ENCODE results near the gene SMIM7.
"Not testable (repeated sequence)": the region's sequence is repeated elsewhere in the genome, so short reads cannot be mapped to it uniquely, and the experiment has no call there.

The SMIM7 gene

DNA sequence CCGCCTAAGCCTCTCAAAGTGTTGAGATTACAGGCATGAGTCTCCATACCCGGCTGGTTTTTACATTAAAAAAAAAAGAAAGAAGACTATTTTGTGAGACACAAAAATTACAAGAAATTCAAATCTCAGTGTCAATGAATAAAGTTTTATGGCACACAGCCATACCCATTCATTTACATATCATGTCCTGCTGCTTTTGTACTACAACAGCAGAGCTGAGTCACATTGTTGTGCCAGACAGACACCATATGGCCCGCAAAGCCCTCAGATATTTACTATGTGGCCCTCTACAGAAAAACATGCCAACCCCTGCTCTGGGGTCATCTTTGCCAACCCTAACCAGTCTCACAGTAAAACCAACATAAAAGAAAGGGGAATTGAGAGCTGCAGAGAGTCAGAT, 5.3 kb downstream of the SMIM7 start:
- DNase-seq (ENCODE audit: low read depth): no peak

DNA sequence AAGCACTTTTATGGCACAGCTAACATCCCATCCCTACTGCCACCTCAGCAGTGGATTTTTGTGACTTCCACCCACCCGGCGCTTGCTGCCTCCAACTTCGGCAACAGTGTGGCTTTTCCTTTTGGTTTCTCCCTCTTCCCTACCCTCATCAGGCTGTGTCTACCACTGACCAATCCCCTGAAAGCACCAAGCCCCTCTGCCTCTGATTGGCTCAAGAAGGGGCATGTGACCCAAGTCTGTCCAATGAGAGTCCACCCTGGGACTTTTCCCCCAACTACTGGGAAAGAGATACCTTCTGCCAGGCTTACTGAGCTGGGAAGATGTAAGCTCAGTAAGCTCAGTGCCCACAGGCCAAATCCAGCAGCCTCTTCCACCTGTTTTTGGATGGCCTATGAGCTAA, 5.8 kb downstream of the SMIM7 start:
- no peak for DNase-seq (ENCODE audit: low read depth)

DNA sequence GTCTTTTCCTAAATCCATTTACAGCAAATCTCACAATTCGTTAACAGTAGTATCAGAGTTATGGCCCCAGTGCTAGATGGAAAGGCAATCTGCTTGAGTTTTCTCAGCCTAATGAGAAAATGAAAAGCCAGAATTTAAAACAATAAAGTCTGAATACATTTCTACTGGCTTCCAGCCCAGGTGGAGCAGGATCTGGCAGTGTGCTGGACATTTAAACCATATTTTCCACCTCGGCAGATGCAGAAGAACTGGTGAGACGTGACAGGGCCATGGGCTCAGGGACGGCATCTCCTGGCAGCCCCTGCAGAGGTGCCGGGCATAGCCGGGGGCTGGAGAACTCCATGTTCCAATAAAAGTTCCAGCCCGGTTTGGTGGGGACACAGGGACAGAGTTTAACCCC, 7.1 kb downstream of the SMIM7 start:
- no peak for DNase-seq (ENCODE audit: low read depth)

DNA sequence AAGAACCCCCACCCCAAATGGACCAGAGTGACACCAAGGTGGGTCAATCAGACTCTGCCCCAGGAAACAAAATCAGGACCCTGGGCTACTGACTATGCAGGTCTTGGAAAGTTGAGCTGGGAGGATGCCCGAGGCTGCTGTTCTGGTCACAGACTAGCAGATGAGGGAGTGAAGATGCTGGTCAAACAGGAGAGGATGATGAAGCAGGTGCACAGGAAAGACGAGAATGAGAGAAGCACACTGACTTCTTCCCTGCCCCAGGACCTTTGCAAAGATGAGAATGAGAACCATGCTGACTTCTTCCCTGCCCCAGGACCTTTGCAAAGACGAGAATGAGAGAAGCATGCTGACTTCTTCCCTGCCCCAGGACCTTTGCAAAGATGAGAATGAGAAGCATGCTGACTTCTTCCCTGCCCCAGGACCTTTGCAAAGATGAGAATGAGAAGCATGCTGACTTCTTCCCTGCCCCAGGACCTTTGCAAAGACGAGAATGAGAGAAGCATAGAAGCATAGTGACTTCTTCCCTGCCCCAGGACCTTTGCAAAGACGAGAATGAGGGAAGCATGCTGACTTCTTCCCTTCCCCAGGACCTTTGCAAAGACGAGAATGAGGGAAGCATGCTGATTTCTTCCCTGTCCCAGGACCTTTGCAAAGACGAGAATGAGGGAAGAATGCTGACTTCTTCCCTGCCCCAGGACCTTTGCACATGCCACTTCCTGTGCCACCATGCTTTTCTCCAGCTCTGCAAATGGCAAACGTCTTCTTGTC, 8.3 kb downstream of the SMIM7 start:
- not testable (repeated sequence) for DNase-seq (ENCODE audit: low read depth)

DNA sequence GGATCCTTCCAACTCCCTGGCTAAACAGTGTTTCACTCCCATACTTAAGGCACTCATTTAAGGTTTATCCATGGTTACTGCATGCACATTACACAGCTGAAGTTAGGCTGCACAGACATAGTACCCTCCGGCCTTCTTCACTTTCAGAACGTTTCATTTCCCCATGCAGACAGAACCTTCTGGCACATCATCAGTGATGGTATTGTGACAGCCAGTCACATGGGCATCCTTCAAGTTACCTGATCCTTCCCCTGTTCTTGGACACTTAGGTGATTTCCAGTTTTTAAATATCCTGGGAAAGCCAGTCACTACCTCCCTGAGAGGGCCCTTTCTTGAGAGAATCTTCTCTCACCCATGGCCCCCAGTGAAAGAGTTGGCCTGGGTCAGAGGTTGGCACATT, 9.1 kb downstream of the SMIM7 start:
- no peak for DNase-seq (ENCODE audit: low read depth)

DNA sequence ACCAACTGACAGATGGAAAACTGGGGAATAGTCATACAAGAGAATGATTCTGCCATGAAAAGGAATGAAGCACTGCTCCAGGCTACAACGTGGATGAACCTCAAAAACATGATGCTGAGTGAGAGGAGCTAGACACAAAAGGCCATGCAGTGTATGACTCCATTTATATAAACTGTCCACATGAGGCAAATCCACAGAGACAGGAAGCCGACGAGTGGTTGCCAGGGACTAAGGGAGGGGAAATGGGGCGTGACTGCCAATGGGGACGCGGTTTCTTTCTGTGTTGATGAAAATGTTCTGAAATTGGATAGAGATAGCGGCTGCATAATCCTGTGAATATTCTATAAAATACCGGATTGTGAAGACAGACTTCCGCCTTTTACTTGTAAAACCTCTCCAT, 10.2 kb downstream of the SMIM7 start:
- no peak for DNase-seq (ENCODE audit: low read depth)

DNA sequence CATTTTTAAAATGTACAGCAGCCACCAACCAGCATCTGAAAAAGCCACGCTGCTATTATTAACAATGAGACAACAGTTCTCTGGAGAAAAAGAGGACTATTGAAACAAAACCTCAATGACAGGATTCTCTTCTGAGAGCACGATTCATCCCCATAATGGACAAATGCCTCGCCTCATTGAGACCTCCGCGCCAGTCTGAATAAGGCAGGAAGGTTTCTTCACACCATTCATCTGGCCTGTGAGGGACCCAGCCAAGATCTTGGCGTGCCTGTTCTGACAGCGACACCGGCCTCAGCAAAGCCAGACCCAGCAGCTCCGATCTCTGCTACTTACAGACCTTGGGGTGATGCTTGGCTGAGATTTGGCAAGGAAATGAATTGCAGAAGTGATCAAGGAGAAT, 14.8 kb downstream of the SMIM7 start:
- DNase-seq (ENCODE audit: low read depth): no peak

DNA sequence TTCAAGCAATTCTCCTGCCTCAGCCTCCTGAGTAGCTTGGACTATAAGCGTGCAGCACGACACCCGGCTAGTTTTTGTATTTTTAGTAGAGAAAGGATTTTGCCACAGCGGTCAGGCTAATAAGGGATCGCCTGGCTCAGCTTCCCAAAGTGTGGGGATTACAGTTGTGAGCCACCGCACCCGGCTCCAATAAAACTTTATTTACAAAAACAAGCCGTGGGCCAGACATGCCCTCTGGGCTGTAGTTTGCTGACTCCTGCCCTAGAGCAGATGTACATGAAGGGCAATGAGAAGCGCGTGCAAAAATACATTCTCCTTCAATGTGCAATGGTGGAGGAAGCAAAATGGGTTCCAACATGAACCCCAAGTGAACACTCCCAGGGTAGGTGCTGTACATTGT, 18.2 kb downstream of the SMIM7 start:
- no peak for DNase-seq (ENCODE audit: low read depth)

DNA sequence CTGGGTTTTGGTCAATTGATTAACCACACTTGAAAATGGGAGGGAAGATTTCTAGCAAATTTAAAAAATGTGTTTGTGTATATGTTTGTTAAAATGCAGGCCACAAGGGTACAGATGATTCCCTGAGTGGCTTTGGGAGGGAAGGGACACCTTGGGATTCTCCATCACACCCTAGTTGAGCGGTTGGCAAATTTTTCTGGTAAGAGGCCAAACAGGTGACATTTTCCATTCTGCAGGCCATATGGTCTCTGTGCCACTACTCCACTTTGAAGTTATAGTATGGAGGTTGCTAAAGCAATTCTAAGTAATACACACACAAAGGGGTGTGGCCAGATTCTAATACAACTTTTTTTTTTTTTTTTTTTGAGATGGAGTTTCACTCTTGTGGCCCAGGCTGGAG, 19.0 kb downstream of the SMIM7 start:
- DNase-seq (ENCODE audit: low read depth): no peak

DNA sequence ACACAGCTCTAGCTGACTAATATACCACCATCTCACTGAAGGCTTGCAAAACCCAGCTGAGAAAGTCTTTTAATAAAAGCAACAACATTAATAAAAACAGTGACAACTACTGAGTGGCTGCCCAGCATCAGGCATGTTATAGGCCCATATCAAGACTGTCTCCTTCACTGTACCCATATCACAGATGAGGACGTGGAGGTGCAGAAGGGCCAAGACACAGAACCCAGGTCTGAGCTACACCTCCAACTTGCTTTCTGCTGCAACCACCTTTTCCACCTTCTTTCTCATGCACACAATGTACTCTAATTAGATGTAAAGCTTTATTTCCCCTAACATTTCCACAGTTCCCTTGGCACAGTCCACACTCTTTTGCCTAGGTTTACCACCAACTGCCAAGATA, 21.3 kb downstream of the SMIM7 start:
- DNase-seq (ENCODE audit: low read depth): no peak

DNA sequence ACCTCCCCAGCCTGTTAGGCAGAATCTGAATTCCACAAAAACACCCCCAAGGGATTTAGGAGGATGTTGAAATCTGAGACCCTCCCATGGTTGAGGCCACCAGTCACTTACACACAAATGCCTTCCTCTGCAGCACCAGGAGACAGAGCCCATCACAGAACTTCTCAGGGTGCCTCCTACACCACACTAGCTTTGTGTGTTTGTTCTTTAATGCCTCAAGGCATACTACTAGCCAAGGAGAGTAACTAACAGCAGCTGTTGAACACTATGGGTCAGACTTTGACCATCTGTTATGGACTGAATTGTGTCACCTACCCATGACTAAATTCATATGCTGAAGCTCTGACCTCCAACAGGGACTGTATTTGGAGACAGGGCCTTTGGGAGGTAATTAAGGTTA, 22.4 kb downstream of the SMIM7 start:
- no peak for DNase-seq (ENCODE audit: low read depth)

DNA sequence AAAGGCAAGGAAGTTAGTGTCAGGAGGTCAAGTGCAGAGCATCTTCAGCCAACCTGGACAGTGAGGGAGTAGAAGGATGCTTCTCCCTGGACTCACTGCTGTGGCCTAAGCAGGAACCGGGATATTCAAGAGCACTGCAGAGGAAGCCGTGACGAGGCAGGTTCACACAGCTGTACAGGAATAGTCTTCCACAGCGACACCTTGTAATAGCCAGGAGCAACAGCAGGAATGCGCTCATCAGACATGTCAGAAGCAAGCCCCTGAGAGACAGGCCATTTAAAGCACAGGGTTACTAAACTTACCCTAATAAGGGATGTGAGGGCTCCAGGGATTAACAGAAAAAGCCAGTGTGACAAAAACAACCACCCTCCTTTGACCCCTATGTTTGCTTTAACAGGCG, 28.5 kb downstream of the SMIM7 start:
- DNase-seq (ENCODE audit: low read depth): no peak

DNA sequence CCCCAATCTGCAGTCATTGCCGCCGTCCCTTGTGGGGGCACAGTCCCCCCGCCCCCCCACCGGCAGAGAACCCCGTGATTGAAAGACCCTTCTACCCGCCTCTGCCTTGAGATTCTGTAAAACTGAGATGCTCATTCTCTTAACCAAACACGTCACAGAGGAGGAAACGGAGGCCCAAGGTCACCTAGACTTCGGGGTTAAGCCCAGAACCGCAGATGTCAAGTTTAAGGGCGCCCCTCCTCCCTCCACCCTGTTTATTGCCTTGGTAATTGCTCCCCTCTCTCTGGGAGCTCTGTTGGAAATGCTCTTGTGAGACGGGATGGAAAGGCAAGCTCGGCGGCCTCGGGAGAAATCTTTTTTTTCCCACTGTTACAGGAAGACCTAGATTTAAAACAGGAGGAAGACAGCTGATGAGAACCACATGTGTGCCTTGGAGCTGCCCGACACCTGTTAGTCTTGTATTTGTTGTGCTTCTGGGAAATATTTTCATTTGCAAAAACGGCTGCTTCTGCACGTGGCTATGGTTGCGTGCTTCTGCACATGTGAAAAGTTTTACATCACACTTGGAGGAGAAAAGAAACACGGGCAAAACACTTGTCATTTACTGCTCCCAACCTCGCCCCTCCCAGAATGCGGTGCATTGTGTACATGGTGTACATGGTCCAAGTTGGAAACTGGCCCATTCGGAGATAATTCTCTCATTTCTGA, 30.8 kb downstream of the SMIM7 start:
- DNase-seq (ENCODE audit: low read depth): no peak

DNA sequence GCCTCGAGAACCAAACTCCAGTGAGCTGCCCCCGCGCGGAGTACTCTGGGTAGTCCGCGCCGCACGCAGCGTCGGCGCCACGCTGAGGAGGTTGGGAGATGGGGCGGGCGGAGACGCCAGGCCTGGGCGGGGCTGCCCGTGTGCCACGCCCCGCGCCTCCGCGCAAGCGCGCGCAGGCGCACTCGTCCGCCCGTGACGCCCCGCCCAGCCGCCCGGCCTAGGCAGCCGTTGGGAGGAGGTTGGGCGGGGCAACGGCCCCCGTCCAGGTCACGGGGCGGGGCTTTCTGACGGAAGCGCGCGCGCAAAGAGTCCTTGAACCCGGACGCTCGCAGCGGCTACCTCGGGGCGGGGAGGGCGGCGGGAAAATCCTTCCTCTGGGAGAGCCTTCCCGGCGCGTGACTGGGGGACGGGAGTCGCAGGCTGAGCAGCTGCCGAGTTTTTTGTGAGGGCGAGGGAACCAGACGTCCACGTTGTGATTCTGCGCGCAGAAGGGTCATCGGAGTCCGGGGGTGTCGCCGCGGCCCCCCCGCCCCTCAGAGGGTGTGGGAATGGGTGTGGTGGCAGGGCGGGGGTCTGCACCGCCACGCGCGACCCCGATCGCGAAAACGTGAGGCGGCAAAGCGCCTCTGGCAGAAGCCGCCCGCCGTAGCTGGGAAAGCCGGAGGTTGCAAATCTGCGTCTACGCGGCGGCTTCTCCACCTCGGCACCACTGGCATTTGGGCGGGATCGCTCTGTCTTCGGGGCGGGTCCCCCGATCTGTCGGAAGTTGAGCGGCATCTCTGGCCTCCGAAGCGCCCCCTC, 31.6 kb downstream of the SMIM7 start, which contains the start of gene MED26:
Gene MED26, minus strand, starts transcription at position 22 of the 801 bp plus-strand sequence. CDS start 261 bp downstream, outside the sequence.
- DNase-seq (ENCODE audit: low read depth): peak; percentile 50

DNA sequence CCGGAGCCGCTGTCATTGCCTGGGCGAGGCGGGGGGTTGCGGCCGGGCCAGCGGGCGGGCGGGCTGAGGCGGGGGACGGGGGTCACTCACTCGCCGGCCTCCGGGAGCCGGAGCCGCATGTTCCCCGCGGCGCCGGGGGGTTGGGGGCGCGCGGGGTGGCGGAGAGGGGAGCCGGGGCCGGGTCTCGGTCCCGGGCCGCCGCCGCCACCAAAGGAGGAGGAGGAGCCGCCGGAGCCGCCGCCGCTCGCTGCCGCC, 32.1 kb downstream of the SMIM7 start:
- no peak for DNase-seq (ENCODE audit: low read depth)

DNA sequence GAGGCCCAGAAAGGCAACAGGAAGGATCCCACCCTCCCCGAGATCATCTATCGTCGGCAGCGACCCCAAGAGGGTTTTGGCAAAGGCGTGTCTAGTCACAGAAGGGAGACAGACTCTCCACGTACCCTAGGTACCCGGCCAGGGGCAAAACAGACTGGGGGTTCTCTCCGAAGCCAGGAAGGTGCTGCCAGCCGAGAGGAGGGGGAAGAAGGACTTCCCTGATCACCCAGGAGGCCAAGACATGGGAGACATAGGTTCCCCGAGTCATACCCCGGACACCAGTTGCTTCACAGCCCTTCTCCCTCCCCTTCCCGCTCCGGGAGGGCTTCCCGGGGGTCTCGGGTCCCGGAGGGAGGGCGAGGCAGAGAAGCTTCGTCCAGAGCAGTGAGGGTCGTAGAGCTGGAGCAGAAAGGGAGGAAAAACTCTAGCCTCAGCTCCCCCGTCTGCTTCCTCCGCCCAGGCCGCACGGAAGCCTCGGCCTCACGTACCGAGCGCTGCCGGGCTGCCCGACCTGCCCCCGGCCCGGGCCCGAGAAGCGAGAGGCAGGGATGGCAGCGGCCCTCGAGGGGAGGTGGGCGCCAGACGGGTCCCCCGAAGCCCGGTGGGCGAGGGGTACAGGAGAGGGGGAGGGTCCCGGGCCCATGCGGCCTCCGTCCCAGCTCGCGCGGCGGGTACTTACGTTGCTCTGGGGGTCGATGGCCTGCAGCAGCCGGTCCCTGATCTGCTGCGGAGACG, 32.6 kb downstream of the SMIM7 start:
- no peak for DNase-seq (ENCODE audit: low read depth)

DNA sequence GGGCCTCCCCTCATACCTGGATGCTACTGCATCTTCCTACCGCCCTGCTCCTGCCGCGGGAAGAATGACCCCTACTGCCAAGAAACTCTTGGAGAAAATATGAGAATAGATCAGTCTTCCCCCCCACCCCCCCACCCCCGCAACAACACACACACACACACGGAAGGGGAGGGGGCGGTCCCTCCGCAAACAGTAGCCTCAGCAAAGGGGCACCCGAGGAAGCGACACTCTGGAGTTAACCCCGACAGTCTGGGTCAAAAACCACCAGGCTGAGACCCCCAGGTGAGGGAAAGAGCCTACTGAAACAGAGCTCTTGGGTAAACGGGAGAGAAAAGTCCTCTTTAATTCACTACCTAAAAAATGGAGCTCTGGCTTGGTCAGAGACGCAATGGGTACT, 33.1 kb downstream of the SMIM7 start:
- DNase-seq (ENCODE audit: low read depth): no peak

DNA sequence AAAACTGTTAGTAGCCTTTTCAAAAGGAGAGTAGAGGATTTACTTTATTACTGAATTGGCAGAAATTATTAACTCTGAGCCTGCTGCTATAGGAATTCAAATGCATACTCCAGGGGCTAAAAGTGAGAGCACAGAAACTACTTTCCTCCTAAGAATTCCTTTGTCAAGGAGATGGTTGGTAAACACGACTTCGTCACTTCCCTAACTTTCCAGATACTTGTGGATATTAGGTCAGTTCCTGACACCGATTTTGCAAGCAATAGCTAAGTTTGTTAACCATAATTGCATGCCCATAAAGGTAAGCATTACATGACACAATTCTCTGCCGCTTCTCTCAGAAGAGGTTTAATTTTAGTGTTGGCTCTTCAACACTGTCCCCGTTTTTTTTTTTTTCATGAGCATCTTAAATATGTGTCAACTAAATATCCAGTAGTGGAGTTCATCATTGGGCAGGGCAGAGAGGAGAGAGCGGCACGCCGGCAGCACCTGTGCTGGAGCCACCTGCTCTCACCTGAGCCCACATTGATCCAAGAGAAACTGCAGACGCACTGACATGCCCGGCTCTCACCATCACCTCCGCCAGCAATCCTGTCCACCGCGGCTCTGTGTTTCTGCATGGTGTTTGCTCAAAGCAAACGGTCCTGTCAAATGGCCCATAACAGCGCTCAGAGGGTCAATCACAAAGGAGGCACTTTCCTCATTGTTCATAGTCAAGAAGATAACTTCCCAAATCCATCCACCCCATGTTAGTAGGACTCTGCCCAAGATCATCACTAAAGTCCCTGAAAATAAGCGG, 34.6 kb downstream of the SMIM7 start:
- DNase-seq (ENCODE audit: low read depth): no peak

DNA sequence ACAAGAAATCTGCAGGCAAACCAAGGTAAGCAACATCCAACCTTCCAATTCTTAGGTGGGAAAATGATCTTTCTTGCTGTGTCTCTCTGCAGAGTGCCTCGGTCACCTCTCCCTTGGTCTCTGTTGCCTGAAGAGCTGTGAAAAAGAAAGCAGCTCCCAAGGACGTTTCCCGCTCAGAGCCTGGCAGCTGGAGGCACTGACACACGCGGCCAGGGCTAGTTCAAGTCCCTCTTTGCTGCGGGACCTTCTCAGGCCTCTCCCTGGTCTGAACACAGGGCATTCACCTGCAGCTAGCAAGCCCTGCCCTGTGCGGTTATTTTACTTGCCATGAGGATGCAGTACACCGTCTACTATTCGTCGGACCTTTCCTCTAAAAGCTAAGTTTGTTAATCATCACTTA, 35.7 kb downstream of the SMIM7 start:
- no peak for DNase-seq (ENCODE audit: low read depth)

DNA sequence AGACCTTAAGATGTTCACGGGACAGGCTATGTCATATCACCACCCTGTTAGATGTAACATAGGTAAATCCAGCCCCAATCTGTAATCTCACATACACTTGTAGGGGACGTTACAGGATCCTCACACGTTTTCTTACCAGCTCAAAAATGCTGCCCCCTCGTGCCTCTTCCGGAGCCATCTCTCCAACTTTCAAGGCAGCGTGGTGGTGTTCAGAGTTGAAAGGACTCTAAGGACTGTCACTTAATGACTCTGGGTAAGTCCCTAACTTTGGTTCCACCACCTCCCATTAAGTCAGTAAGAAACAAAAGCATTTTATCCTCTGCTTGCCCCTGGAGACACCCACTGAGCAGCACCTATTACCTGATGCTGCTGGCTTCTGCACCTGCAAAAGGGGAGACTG, 36.4 kb downstream of the SMIM7 start:
- DNase-seq (ENCODE audit: low read depth): no peak

DNA sequence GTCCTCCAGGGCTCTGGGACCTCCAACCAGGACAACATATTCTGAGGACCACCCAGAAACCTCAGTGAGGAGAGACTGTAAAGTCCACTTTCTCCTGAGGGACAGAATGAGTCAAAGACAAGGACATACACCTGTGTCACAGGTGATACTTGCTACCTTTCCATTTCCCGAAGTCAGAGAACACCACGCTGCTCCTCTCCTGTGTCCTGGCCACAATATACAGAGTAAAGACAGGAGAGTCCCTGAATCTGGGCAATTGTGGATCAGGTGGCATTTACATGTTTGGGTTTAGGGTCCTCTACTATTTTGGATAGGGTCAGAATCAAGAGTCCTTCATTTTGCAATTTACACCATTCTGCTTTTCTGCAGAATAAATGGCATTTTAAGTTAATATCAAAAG, 36.9 kb downstream of the SMIM7 start:
- no peak for DNase-seq (ENCODE audit: low read depth)
